Small intestine (tissue), 7 donors: ENCODE results near the gene CTXND1. TPM values are rescaled to one million over a fixed set of nuclear protein-coding genes. Genes with fewer than 3 reads are reported as not detected.
A peak's percentile ranks its signal among the peaks of the same experiment; 100 is the strongest.

Experiments
- DNase-seq, 2 donors: peaks; one replicate each; pipeline versions ENCODE4 v3.0.0 to v3.0.0-alpha.2; 2013
- FAIRE-seq: peaks from 2 replicates; lab custom pipeline; 2012; peaks lifted over from hg19 to GRCh38; lab: Jason Lieb, UNC
- H3K27ac ChIP-seq, 3 donors: one replicate each; pipeline ENCODE4 v1.5.1; 2013; ENCODE audit warnings: low read length in 2 of 3, mild to moderate bottlenecking in 2 of 3, control low read depth in 1 of 3, inconsistent platforms in 1 of 3, low read depth in 1 of 3, moderate library complexity in 1 of 3
- H3K27me3 ChIP-seq, 3 donors: one replicate each; pipeline ENCODE4 v1.6.1; 2013; ENCODE audit warnings: low read length in 3 of 3, inconsistent platforms in 1 of 3; ENCODE audit not compliant: control insufficient read depth in 3 of 3, insufficient read depth in 3 of 3
- H3K36me3 ChIP-seq, 3 donors: one replicate each; pipeline ENCODE4 v1.6.1; 2013; ENCODE audit warnings: low read length in 3 of 3, inconsistent platforms in 1 of 3, low read depth in 1 of 3, mild to moderate bottlenecking in 1 of 3, moderate library complexity in 1 of 3; ENCODE audit not compliant: control insufficient read depth in 3 of 3, insufficient read depth in 2 of 3
- H3K4me1 ChIP-seq, 3 donors: one replicate each; pipeline ENCODE4 v1.6.1; 2013; ENCODE audit warnings: low read length in 2 of 3, inconsistent platforms in 1 of 3, low read depth in 1 of 3, mild to moderate bottlenecking in 1 of 3, moderate library complexity in 1 of 3; ENCODE audit not compliant: control insufficient read depth in 3 of 3, insufficient read depth in 2 of 3
- H3K4me3 ChIP-seq, 3 donors: one replicate each; pipeline ENCODE4 v1.5.1; 2013; ENCODE audit warnings: low read length in 3 of 3, control low read depth in 1 of 3, inconsistent platforms in 1 of 3, low read depth in 1 of 3, mild to moderate bottlenecking in 1 of 3, moderate library complexity in 1 of 3
- H3K9me3 ChIP-seq, 2 donors: one replicate each; pipeline ENCODE4 v1.6.1; 2013; ENCODE audit warnings: low read depth in 1 of 2, low read length in 1 of 2; ENCODE audit not compliant: control insufficient read depth in 2 of 2, insufficient read depth in 1 of 2
- WGBS, 3 donors: extraction: QIAGEN DNeasy Blood & Tissue Kit; methylation state at CpG; one replicate each; pipeline ENCODE4 v1.1.7; 2013; 5-methylcytosine and 5-hydroxymethylcytosine counted together
- polyA plus RNA-seq, 4 donors: library from polyadenylated mRNA; stranded (reverse) in 3 of 4; unstranded in 1 of 4; fragments of 200-250 nt in 3 of 4; fragments of 120-200 nt in 1 of 4; gene quantifications; one replicate each; pipeline versions ENCODE4 v1.2.1 to v1.2.3, GENCODE V29; 2013
- donor health status: healthy with polysubstance abuse.
- donor health status: control.
- donor health status: control.
- donor health status: Bipolar disorder and iron deficiency.
- donor health status: healthy.

Gene CTXND1
- polyA plus RNA-seq, 4 donors, result under 0.01 to 12.8 (median 0.61) TPM

- DNase-seq, result no peak
These were observed 49.2 kb downstream of the CTXND1 start for GRCh38 chr15:80202641-80203360.

DNA sequence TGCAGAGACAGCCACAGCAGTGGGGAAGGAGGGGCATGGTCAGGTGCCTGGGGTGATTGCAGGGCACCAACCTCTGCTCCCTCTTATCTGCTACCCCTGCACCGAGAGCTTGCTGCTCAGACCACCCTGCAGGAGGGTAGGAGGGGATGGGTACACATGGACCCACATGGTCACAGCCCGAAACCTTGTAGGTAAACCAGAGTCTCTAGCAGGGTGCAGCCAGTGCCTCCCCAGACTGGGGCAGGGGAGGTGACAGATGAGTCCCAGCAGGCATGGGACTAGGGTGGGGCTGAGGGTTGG lies 50.0 kb downstream of the CTXND1 start:
- no peaks in the 10 kb centered on the region for H3K27me3 ChIP-seq
- H3K4me1 ChIP-seq, result no peaks in the 10 kb centered on the region
- no peaks in the 10 kb centered on the region for H3K9me3 ChIP-seq
- no peak overlapping the region for H3K27ac ChIP-seq
- no peak for FAIRE-seq
- 50 to 69% (median 59%) methylated on average over 2 of the region's 2 CpGs for WGBS, 3 donors
- H3K4me3 ChIP-seq, result no peak overlapping the region
- no peak for DNase-seq
- H3K36me3 ChIP-seq, result no peaks in the 10 kb centered on the region

More at GRCh38 chr15:80202641-80203360, 49.2 kb downstream of the CTXND1 start:
- peaks cover 0 to 3% (median 0%) of the 10 kb centered on the region in 3 donors for H3K4me1 ChIP-seq
- no peak overlapping the region for H3K4me3 ChIP-seq
- H3K36me3 ChIP-seq, result no peaks in the 10 kb centered on the region
- no peaks in the 10 kb centered on the region for H3K9me3 ChIP-seq
- FAIRE-seq, result no peak
- WGBS, 3 donors, result 51 to 59% (median 55%) methylated on average over 9 of the region's 9 CpGs
- no peaks in the 10 kb centered on the region for H3K27me3 ChIP-seq
- H3K27ac ChIP-seq, result no peak overlapping the region

DNA sequence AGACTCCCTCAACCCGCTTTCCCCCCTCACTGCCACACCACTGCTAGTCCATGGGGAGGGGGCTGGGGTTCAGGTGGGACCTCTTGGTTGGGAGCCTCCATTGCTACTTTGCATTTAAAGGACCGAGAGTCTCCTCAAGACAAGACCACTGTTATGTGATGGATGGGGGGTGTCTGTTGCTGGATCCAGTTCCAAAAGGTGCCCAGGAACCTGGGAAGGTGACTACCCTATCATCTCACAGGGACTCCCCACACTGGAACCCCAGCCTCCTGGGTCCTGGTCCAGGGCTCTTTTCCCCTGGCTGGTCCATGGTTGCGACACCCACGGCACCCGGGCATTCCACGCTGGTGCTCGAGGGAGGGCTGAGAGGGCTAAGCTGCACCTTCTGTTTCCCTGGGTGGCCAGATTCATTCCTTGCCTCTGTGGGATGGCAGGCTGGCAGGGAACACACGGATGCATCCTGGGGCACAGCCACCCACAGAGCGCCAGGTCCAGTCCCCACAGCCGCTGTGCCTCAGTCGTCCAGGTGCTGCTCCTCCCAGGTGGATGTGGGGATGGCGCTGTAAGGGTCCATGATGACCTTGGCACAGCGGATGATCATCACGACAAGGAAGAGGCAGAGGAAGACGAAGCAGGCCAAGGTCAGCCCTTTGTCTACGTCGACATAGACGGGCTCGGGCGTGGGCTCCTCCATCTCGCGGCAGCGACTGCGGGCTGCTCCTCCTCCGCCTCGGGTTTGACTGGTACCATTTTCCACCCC lies 50.6 kb downstream of the CTXND1 start:
- H3K4me1 ChIP-seq, result no peaks in the 10 kb centered on the region
- no peak overlapping the region for H3K27ac ChIP-seq
- no peaks in the 10 kb centered on the region for H3K36me3 ChIP-seq
- 88 to 89% (median 88%) methylated on average over 26 of the region's 26 CpGs for WGBS, 3 donors
- FAIRE-seq, result no peak
- no peak for DNase-seq
- H3K27me3 ChIP-seq, result no peaks in the 10 kb centered on the region
- no peaks in the 10 kb centered on the region for H3K9me3 ChIP-seq
- H3K4me3 ChIP-seq, result no peak overlapping the region

GRCh38 chr15:80199869-80200268 lies 52.1 kb downstream of the CTXND1 start:
- DNase-seq (no peak), FAIRE-seq (no peak)
- Histone ChIP-seq H3K27me3 (no peaks in the 10 kb centered on the region), H3K27ac (no peak overlapping the region), H3K4me1 (peaks cover 0 to under 1% (median 0%) of the 10 kb centered on the region in 3 donors), H3K36me3 (no peaks in the 10 kb centered on the region), H3K4me3 (no peak overlapping the region), H3K9me3 (no peaks in the 10 kb centered on the region)
- 57 to 88% (median 86%) methylated on average over 3 of the region's 3 CpGs for WGBS, 3 donors

GRCh38 chr15:80199366-80199765 lies 52.6 kb downstream of the CTXND1 start:
- 56 to 93% (median 82%) methylated on average over 2 of the region's 2 CpGs for WGBS, 3 donors

GRCh38 chr15:80194914-80195313 lies 57.1 kb downstream of the CTXND1 start:
- Histone ChIP-seq H3K27me3 (no peaks in the 10 kb centered on the region), H3K4me3 (no peak overlapping the region), H3K9me3 (no peaks in the 10 kb centered on the region), H3K4me1 (peaks cover 0 to 23% (median 8%) of the 10 kb centered on the region in 3 donors), H3K36me3 (no peaks in the 10 kb centered on the region), H3K27ac (no peak overlapping the region)
- FAIRE-seq, result no peak
- DNase-seq, result no peak
- 85 to 96% (median 85%) methylated on average over 1 of the region's 1 CpG for WGBS, 3 donors

More at GRCh38 chr15:80199366-80199765, 52.6 kb downstream of the CTXND1 start:
- DNase-seq (no peak), FAIRE-seq (no peak)
- H3K4me1 ChIP-seq, result peaks cover 0 to 5% (median 0%) of the 10 kb centered on the region in 3 donors
- H3K36me3 ChIP-seq, result no peaks in the 10 kb centered on the region
- H3K9me3 ChIP-seq, result no peaks in the 10 kb centered on the region
- H3K27me3 ChIP-seq, result no peaks in the 10 kb centered on the region
- no peak overlapping the region for H3K4me3 ChIP-seq
- H3K27ac ChIP-seq, result no peak overlapping the region

DNA sequence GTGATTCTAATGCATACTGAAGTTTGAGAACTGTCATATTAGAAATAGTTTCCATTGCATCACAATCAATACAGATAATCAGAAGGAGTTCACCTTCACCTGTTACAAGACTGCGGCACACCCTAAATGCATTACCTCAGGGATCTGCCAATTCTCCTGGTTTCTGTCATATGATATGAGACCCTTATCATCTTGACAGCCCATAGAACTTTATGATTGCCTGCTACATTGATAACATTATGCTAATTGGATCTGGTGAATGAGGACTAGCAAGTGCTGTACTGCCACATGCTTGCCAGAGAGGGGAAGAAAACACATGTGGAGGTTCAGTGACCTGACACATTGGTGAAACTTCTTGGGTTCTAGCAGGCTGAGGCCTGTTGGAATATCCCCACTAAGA lies 57.8 kb downstream of the CTXND1 start:
- no peaks in the 10 kb centered on the region for H3K27me3 ChIP-seq
- no peak for FAIRE-seq
- H3K36me3 ChIP-seq, result no peaks in the 10 kb centered on the region
- H3K9me3 ChIP-seq, result no peaks in the 10 kb centered on the region
- peaks cover 0 to 23% (median 8%) of the 10 kb centered on the region in 3 donors for H3K4me1 ChIP-seq
- 9 to 64% (median 43%) methylated on average over 1 of the region's 1 CpG for WGBS, 3 donors
- no peak overlapping the region for H3K4me3 ChIP-seq
- peak; percentile 65 to 68 for DNase-seq
- peak overlapping the region in 1 of 3 donors; percentile 51 for H3K27ac ChIP-seq

DNA sequence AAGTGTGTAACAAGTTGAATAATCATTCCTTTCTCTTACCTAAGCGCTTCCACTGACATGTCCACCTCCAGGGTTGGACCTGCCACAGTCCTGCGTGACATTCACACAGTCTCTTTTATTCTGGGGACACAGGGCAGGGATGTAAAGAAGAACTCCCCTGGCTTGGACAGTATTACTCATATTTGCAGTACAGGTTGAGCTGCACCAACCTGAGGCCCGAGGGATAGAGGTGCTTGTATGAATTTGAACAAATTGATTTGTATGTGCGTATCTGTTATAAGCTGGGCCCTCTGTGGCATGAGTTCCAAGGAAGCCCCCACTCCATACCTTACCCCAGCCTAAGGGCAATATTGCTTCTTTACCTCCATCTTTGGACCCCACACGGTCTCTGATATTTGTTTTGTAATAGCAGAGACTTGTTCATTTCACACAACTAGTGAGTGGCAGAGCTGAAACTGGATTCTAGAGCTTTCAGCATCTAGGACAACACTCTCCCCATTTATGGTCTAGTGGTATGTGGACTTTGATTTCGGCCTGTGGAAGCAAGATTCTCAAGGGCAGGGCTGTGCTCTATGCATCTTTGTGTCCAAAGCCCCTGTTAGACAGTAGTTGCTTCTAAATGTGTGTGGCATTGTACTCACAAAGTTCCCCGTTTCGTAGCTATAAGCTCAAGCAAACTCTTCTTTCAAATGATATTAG lies 60.0 kb downstream of the CTXND1 start:
- H3K4me3 ChIP-seq, result no peak overlapping the region
- DNase-seq (peak; percentile 53 to 82), FAIRE-seq (no peak)
- no peaks in the 10 kb centered on the region for H3K9me3 ChIP-seq
- no peaks in the 10 kb centered on the region for H3K27me3 ChIP-seq
- H3K27ac ChIP-seq, result peak overlapping the region in 1 of 3 donors; percentile 61
- peaks cover 0 to 1% (median 0%) of the 10 kb centered on the region in 3 donors for H3K36me3 ChIP-seq
- WGBS, 3 donors, result 65 to 81% (median 74%) methylated on average over 8 of the region's 8 CpGs
- H3K4me1 ChIP-seq, result peaks cover 0 to 23% (median 8%) of the 10 kb centered on the region in 3 donors
